DMS53 (cell line): ENCODE measurements around the gene PSME2.

ENCODE experiments used
- DNase-seq: peaks from one replicate; lab custom pipeline; 2025; lab: John Stamatoyannopoulos, UW

Gene PSME2

GRCh38 chr14:24135834-24136683 lies 10.4 kb downstream of the PSME2 start, which contains the start of gene PSME1:
Gene PSME1 (plus strand): TSS chr14:24136194. CDS start chr14:24136263, 69 bp downstream.
- peak; percentile 95 for DNase-seq

- DNase-seq = no peak
These were observed 10.9 kb downstream of the PSME2 start for GRCh38 chr14:24135584-24135833.

GRCh38 chr14:24133735-24134134 lies 12.7 kb downstream of the PSME2 start:
- no peak for DNase-seq

- DNase-seq = no peak
These were observed 13.4 kb downstream of the PSME2 start for GRCh38 chr14:24132976-24133375.

- peak; percentile 84 for DNase-seq
These were observed 14.2 kb downstream of the PSME2 start for GRCh38 chr14:24132061-24132685.

GRCh38 chr14:24131549-24131966 lies 14.9 kb downstream of the PSME2 start:
- DNase-seq = no peak

GRCh38 chr14:24130717-24131548 lies 15.5 kb downstream of the PSME2 start:
- no peak for DNase-seq

- DNase-seq = no peak
These were observed 16.1 kb downstream of the PSME2 start, which contains the start of gene FITM1 for GRCh38 chr14:24130380-24130716. Gene FITM1 (plus strand): TSS chr14:24130659. CDS start chr14:24131564, 905 bp downstream.

- DNase-seq = no peak
These were observed 16.9 kb downstream of the PSME2 start for GRCh38 chr14:24129410-24129998.

- no peak for DNase-seq
These were observed 18.7 kb downstream of the PSME2 start for GRCh38 chr14:24127673-24128072.

- DNase-seq = no peak
These were observed 19.5 kb downstream of the PSME2 start for GRCh38 chr14:24126939-24127338.

GRCh38 chr14:24123424-24124417 lies 22.7 kb downstream of the PSME2 start:
- DNase-seq = no peak

GRCh38 chr14:24122898-24123297 lies 23.5 kb downstream of the PSME2 start:
- DNase-seq = no peak

- no peak for DNase-seq
These were observed 24.0 kb downstream of the PSME2 start for GRCh38 chr14:24122416-24122815.

- DNase-seq = no peak
These were observed 25.2 kb downstream of the PSME2 start for GRCh38 chr14:24121210-24121609.

- no peak for DNase-seq
These were observed 26.7 kb downstream of the PSME2 start for GRCh38 chr14:24119691-24120090.

- no peak for DNase-seq
These were observed 29.2 kb downstream of the PSME2 start for GRCh38 chr14:24117179-24117578.

GRCh38 chr14:24116128-24116814 lies 30.1 kb downstream of the PSME2 start:
- no peak for DNase-seq

- DNase-seq = no peak
These were observed 30.8 kb downstream of the PSME2 start for GRCh38 chr14:24115422-24116127.
